Osteocyte (in vitro differentiated cells): Measurements from ENCODE around the gene TOM1. TPM values are rescaled to one million over a fixed set of nuclear protein-coding genes. Genes with fewer than 3 reads are reported as not detected.

Experiments
- DNase-seq: peaks from one replicate; pipeline ENCODE4 v3.0.0; 2021; ENCODE audit warnings: mixed read lengths; ENCODE audit not compliant: unreplicated experiment; ENCODE audit errors: extremely low spot score
- H3K27ac Mint-ChIP-seq: one replicate; pipeline ENCODE4 v1.8.0; 2021; ENCODE audit warnings: mild to moderate bottlenecking, mixed read lengths; ENCODE audit not compliant: unreplicated experiment
- H3K27me3 Mint-ChIP-seq: one replicate; pipeline ENCODE4 v1.8.0; 2021; ENCODE audit warnings: mixed read lengths; ENCODE audit not compliant: unreplicated experiment
- H3K36me3 Mint-ChIP-seq: one replicate; pipeline ENCODE4 v1.8.0; 2021; ENCODE audit warnings: mixed read lengths; ENCODE audit not compliant: unreplicated experiment
- H3K4me1 Mint-ChIP-seq: one replicate; pipeline ENCODE4 v1.8.0; 2021; ENCODE audit warnings: mixed read lengths; ENCODE audit not compliant: unreplicated experiment
- H3K4me3 Mint-ChIP-seq: one replicate; pipeline ENCODE4 v1.8.0; 2021; ENCODE audit warnings: mild to moderate bottlenecking, moderate library complexity, mixed read lengths; ENCODE audit not compliant: unreplicated experiment
- H3K9me3 Mint-ChIP-seq: one replicate; pipeline ENCODE4 v1.8.0; 2021; ENCODE audit warnings: mixed read lengths; ENCODE audit not compliant: unreplicated experiment
- CTCF ChIP-seq: fragments of 200-600 bp; sonication (generic); IDR thresholded peaks from 2 replicates; pipeline ENCODE4 v1.5.0; 2021; ENCODE audit warnings: antibody characterized with exemption, mild to moderate bottlenecking, moderate library complexity
- microRNA-seq: library from miRNA; unstranded; fragments of <30 nt; microRNA quantifications from one replicate; pipeline ENCODE4 v1.1.0, GENCODE V29; 2020; ENCODE audit not compliant: unreplicated experiment
- total RNA-seq: library from RNA; stranded (reverse); gene quantifications from 2 replicates; pipeline ENCODE4 v1.2.1, GENCODE V29; 2021

Gene TOM1
- total RNA-seq, 1 donor from 2014 or later = 55.5 TPM

GRCh38 chr22:35397095-35397904, 97.6 kb downstream of the TOM1 start:
- H3K27me3 Mint-ChIP-seq = no peaks in the 10 kb centered on the region
- peaks cover 15% of the 10 kb centered on the region for H3K36me3 Mint-ChIP-seq
- TF ChIP-seq CTCF = no peak
- H3K27ac Mint-ChIP-seq = no peak overlapping the region
- H3K4me1 Mint-ChIP-seq = peaks cover 26% of the 10 kb centered on the region
- no peak overlapping the region for H3K4me3 Mint-ChIP-seq
- no peaks in the 10 kb centered on the region for H3K9me3 Mint-ChIP-seq
- no peak for DNase-seq

Small RNA genes within 50 kb of the gene (microRNA-seq; reads per million reads assigned to microRNA genes)
- 9.9 reads per million, percentile 13 among the genes with 10 or more reads in this experiment for gene MIR3909
- gene MIR6069 = not detected

Other genes starting within 250 kb of the TOM1 start
- not detected in 2 replicates for gene ISX, start 233.7 kb upstream of the TOM1 start, total RNA-seq
- gene HMGXB4, start 42.4 kb upstream of the TOM1 start, total RNA-seq = 25.7 and 26.8 TPM in 2 replicates
- 37.2 and 44.3 TPM in 2 replicates for gene HMOX1, start 81.2 kb downstream of the TOM1 start, total RNA-seq
- gene MCM5, start 100.2 kb downstream of the TOM1 start, total RNA-seq = 26.4 and 28.5 TPM in 2 replicates
- gene RASD2, start 240.9 kb downstream of the TOM1 start, total RNA-seq = not detected in 2 replicates